NK-92 (cell line): Measurements from ENCODE around the gene CREB3L4.
"Not testable (repeated sequence)": the region's sequence is repeated elsewhere in the genome, so short reads cannot be mapped to it uniquely, and the experiment has no call there.

ENCODE experiments used
- DNase-seq: peaks from one replicate; lab custom pipeline; 2025; ENCODE audit not compliant: unreplicated experiment; lab: John Stamatoyannopoulos, UW

The CREB3L4 gene

GRCh38 chr1:153958111-153958960, 9.4 kb upstream of the CREB3L4 start, which contains the start of gene CRTC2:
TSS of gene CRTC2 (minus strand) at chr1:153958612. CDS start at chr1:153958497, 115 bp downstream.
- peak; percentile 74 for DNase-seq

DNA sequence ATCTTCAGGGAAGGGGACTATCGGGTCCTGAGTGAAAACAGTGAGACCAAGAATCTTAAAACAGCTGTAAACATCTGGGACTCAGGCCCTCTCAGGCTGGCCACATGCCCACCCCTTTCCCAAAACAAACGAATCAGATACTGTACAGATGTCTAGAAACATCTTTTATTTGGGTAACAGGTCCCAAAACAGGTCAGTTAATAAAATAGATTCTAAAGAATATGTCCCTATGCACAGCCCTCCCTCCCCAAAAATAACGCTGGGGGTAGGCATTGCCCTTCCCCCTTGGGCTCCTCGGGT, 8.8 kb upstream of the CREB3L4 start:
- no peak for DNase-seq

DNA sequence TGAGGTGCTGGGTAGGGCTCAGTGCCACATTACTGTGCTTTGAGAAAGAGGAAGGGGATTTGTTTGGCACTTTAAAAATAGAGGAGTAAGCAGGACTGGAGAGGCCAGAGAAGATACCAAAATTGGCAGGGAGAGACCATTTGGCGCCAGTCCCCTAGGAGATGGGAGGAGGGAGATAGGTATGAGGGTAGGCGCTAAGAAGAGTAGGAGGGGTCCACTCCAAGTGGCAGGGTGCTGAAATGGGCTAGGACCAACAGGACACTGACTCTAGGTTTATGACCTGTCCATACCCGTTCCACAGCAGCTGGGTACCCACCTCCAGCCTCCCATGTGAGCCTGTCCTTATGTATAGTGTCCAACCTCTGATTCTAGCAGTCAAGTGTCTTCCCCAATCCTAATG, 8.2 kb upstream of the CREB3L4 start:
- no peak for DNase-seq

- no peak for DNase-seq
Measured at GRCh38 chr1:153960206-153960605, 7.5 kb upstream of the CREB3L4 start.

GRCh38 chr1:153961421-153961820, 6.3 kb upstream of the CREB3L4 start:
- no peak for DNase-seq

- DNase-seq: no peak
Measured at GRCh38 chr1:153962088-153963029, 5.3 kb upstream of the CREB3L4 start.

DNA sequence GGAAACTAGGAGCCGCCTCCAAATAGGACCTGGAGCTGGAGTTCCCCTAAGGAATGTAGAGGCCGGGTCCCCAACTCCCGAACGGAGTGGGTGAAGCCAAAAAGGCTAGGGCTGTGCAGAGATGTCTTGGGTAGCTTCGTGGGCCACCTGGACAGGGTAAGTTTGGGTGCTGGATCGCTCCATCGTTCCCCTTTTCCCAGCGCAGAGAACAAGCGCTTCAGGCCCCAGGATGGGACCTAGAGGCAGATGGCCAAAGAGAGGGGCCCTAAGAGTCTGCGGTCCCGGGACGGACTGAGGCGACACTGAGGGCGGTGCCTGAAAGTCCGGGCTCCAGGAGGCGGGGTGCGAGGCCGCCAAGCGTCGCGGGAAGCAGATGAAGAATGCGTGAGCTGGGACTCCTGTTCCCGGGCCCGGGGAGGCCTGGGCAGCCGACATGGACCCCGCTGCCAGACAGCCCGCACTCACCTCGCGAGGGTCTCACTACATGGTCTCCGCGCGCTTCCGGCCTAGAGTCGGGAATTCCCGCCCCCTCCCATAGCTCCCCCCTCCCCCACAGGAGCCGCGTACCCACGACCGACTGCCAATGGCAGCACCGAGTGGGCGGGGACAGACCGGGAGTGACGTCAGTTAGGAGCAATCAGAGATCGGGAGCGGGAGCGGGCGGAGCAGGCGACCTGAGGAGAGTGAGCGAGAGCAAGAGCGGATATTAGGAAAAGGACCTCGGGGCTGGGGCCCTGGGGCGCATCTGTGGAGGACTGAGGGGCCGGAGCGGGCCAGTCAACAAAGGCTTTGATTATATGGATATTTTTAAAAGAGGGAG, 4.5 kb upstream of the CREB3L4 start, which contains the start of gene SLC39A1:
Gene SLC39A1 (minus strand): TSS at position 508 of the 820 bp plus-strand sequence. CDS start 822 bp downstream, outside the sequence.
- DNase-seq: peak; percentile 76

DNA sequence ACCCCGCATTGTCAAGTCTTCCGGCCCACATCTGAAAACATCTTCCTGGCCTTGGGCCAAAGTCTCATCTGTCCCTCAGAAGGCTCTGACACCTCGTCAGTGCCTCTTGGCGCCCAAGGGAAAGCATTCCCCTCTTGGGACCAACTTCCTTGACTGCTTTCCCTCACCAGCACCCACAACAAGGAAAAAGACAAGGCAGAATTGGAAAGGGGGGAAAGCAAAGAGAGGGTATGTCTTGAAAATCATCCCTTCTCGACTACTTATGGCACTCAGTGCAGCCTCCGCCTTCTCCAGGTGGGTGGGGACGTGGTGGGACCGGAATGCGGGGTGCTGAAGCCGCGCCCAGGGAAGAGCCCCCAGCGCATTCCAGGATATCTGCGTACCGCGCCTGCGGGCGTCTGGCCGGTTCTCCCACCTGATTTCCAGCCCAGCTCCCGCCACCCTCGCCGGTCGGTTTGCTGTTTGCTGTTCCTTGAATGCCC, 3.8 kb upstream of the CREB3L4 start:
- no peak for DNase-seq

GRCh38 chr1:153968000-153968363, 280 bp downstream of the CREB3L4 start:
- no peak for DNase-seq

GRCh38 chr1:153968408-153968807, 706 bp downstream of the CREB3L4 start:
- DNase-seq: no peak

- no peak for DNase-seq
Measured at GRCh38 chr1:153968972-153969371, 1.3 kb downstream of the CREB3L4 start.

DNA sequence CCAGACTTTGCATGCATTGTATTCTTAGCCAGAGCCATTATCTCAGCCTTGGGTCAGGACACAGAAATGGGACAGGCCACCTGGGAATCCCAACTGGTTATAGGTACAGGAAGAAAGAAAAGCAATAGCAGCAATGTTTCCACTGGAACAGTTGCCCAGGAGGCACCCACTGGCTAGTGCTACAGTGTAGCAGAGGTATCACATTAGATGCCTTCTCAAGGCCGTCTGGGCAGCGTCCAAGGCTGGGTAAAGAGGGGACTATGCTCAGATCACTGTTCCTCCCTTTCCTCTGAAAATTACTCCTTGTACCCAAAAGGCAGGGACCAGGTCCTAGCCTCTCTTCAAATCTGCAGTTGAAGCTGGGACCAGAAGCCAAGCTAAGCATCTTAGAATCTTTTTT, 2.6 kb downstream of the CREB3L4 start:
- no peak for DNase-seq

- DNase-seq: no peak
Measured at GRCh38 chr1:153973071-153973470, 5.4 kb downstream of the CREB3L4 start.

DNA sequence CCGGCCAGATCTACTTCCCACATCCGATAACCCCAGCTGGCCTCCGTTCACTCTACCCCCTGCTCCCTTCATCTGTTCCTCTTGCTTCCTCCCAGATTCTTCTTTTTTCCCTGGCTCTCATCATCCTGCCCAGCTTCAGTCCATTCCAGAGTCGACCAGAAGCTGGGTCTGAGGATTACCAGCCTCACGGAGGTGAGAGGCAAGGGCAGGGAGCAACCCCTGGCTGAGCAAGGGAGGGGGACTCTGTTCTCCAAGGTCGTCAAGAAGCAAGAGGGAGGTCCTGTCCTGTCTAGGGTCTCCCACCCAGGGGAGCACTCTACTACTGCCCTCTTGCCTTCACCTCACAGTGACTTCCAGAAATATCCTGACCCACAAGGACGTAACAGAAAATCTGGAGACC, 5.8 kb downstream of the CREB3L4 start:
- DNase-seq: no peak

DNA sequence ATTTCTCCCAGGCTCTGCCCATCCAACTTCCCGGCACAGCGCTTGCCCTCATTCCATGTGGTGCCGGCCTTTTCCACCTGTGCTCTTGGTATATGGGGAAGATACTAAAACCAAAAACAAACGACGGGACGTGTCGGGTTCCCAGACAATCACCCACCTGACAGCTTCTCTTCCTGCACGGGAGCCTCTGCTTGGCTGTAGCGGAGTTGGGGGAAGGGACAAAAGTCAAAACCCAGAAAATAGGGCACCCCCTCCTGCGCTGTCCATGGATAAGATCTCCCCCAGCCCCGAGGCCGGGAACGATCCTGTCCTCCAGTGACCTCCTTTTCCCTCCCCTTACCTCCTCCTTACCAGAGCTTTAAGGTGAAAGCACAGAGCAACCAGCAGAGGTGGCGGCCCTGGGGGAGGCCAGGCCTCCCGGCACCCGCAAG, 9.1 kb downstream of the CREB3L4 start:
- DNase-seq: no peak

GRCh38 chr1:153977250-153978240, 9.8 kb downstream of the CREB3L4 start, which contains the start of gene JTB:
TSS of gene JTB (minus strand) at chr1:153977674. CDS start at chr1:153977252, 422 bp downstream.
- DNase-seq: peak; percentile 21

- no peak for DNase-seq
Measured at GRCh38 chr1:153978274-153978909, 10.7 kb downstream of the CREB3L4 start.

- DNase-seq: not testable (repeated sequence)
Measured at GRCh38 chr1:153979091-153979490, 11.4 kb downstream of the CREB3L4 start.

DNA sequence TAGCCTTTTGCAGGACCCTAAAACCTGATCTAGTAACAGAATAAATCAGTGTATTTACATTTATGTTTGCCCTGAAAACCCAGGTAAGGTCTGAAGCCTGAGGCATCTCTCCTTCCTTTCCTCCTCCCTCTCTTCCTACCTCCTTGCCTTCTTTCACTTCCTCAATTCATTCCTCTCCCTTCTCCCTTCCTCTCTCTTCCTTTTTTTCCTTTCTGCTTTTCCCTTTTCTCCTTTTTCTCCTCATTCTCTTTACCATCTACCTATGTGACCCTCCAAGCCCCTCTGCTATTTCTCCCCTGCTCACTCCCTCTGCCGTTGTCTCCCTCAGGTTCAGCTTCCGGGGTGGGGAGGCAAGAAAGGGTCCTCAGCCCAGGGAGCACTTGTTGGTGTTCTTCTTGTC, 14.0 kb downstream of the CREB3L4 start:
- DNase-seq: not testable (repeated sequence)
